ENCODE results near the gene PYROXD2. TPM values are rescaled to one million over a fixed set of nuclear protein-coding genes. Genes with fewer than 3 reads are reported as not detected.

Gene PYROXD2
- total RNA-seq, 1 experiment from 2014 or later: 4.0 TPM

DNA sequence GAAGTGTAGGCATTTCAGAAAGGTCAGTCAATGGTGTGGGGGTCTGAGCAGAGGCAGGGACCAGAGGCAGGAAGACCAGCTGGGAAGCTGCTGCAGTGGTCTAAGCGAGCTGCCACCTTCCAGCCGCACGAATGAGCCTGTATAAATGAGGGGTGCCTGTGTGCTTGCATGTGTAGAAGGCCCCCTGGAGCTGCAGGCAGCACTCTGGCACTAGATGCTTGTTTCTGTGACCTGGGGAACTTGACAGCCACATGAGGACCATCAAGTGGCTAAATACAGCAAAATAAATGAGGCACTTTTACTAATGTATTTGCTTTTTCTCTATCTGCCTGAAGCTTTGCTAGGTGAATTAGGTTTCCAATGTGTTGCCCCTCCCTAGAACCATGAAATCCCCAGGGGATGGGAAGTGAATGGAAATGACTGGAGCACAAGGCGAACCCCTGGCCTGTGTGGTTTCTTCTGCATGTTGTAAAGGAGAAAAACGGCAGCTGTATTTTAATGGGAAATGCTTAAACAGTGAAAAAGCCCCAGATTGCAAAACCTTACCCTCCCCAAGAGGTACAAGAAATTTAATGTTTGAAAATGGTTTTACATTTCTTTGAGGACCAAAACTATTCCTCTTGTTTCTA is 57.7 kb downstream of the PYROXD2 start:
- CTCF ChIA-PET: interaction anchor here (0.8 to 1.2 kb wide), 3 partner anchors 10 to 48 kb away, joined by 3 to 5 read pairs (median 3); no protein-coding TSS in a partner anchor
- TF ChIP-seq, protein P1, sequence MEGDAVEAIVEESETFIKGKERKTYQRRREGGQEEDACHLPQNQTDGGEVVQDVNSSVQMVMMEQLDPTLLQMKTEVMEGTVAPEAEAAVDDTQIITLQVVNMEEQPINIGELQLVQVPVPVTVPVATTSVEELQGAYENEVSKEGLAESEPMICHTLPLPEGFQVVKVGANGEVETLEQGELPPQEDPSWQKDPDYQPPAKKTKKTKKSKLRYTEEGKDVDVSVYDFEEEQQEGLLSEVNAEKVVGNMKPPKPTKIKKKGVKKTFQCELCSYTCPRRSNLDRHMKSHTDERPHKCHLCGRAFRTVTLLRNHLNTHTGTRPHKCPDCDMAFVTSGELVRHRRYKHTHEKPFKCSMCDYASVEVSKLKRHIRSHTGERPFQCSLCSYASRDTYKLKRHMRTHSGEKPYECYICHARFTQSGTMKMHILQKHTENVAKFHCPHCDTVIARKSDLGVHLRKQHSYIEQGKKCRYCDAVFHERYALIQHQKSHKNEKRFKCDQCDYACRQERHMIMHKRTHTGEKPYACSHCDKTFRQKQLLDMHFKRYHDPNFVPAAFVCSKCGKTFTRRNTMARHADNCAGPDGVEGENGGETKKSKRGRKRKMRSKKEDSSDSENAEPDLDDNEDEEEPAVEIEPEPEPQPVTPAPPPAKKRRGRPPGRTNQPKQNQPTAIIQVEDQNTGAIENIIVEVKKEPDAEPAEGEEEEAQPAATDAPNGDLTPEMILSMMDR (IDR thresholded peaks at IDR 0.05; ENCODE audit: unreplicated experiment): no peak
- Mint-ChIP-seq H3K27ac (ENCODE audit: low read depth, unreplicated experiment) (no peak overlapping the region), H3K36me3 (ENCODE audit: insufficient read depth, unreplicated experiment) (no peaks in the 10 kb centered on the region), H3K4me1 (ENCODE audit: insufficient read depth, unreplicated experiment) (no peaks in the 10 kb centered on the region), H3K27me3 (ENCODE audit: insufficient read depth, unreplicated experiment) (peaks cover 28% of the 10 kb centered on the region), H3K9me3 (ENCODE audit: unreplicated experiment) (no peaks in the 10 kb centered on the region), H3K4me3 (ENCODE audit: unreplicated experiment) (no peak overlapping the region)
- intact Hi-C loops (cut with micrococcal nuclease): no loop called here
- POLR2A ChIA-PET: no interaction called here
- DNase-seq (ENCODE audit: unreplicated experiment): no peak
- no TSS peak for BruUV-seq (replicated peaks)

DNA sequence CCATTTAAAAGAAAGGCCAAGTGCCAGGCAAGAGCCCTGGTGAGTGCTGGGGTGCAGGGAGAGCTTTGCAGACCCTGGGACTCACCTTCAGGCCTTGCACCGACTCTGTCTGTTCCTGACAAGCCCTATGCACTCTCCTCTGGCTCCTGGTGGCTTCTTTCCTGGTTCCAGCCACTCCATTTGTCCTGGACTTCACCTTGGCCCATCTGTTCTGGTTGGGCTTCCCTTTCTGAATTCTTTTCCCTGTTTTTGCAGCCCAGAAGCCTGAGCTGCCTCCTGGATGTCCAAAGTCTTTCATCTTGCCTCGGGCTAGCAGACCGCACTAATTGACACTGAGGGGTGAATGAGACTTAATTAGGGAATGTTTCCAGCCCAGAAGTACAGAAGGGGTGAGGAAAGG is 60.5 kb downstream of the PYROXD2 start:
- POLR2A ChIA-PET: no interaction called here
- CTCF ChIA-PET: no interaction called here

DNA sequence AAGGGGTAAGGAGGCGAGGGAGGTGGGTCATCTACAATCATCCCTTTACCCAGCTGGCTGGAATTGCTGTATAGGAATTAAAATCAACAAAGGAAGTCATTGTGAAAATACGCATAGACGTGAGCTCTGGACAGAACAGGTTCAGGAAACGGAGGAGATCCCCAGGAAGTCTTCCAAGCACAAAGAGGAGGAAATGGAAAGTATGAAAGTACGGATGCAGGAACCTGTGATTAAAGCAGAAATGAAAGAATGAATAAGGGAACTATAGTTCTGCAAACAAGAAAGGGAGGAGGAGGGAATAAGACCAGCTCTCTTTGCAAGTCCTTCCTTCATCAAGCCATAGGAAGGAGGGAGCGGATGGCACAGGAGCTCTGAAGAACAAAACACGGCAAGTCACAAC is 61.8 kb downstream of the PYROXD2 start:
- intact Hi-C loops (cut with micrococcal nuclease): no loop called here
- POLR2A ChIA-PET: no interaction called here
- CTCF ChIA-PET: interaction anchor here (0.6 to 0.8 kb wide), 3 partner anchors 53 to 397 kb away, joined by 3 to 4 read pairs (median 3); no protein-coding TSS in a partner anchor
- BruUV-seq (replicated peaks): no TSS peak
- no peaks in the 10 kb centered on the region for H3K36me3 Mint-ChIP-seq (ENCODE audit: insufficient read depth, unreplicated experiment)
- no peak overlapping the region for H3K27ac Mint-ChIP-seq (ENCODE audit: low read depth, unreplicated experiment)
- H3K4me3 Mint-ChIP-seq (ENCODE audit: unreplicated experiment): no peak overlapping the region
- no peak for DNase-seq (ENCODE audit: unreplicated experiment)
- H3K27me3 Mint-ChIP-seq (ENCODE audit: insufficient read depth, unreplicated experiment): peaks cover 56% of the 10 kb centered on the region
- TF ChIP-seq, protein P1 (IDR thresholded peaks at IDR 0.05; ENCODE audit: unreplicated experiment): no peak
- no peaks in the 10 kb centered on the region for H3K4me1 Mint-ChIP-seq (ENCODE audit: insufficient read depth, unreplicated experiment)
- no peaks in the 10 kb centered on the region for H3K9me3 Mint-ChIP-seq (ENCODE audit: unreplicated experiment)

More for the DNA sequence above, 60.5 kb downstream of the PYROXD2 start:
- H3K27ac Mint-ChIP-seq (ENCODE audit: low read depth, unreplicated experiment): no peak overlapping the region
- TF ChIP-seq, protein P1 (IDR thresholded peaks at IDR 0.05; ENCODE audit: unreplicated experiment): no peak
- no peaks in the 10 kb centered on the region for H3K36me3 Mint-ChIP-seq (ENCODE audit: insufficient read depth, unreplicated experiment)
- no peaks in the 10 kb centered on the region for H3K9me3 Mint-ChIP-seq (ENCODE audit: unreplicated experiment)
- no TSS peak for BruUV-seq (replicated peaks)
- H3K4me3 Mint-ChIP-seq (ENCODE audit: unreplicated experiment): no peak overlapping the region
- no peaks in the 10 kb centered on the region for H3K4me1 Mint-ChIP-seq (ENCODE audit: insufficient read depth, unreplicated experiment)
- peaks cover 49% of the 10 kb centered on the region for H3K27me3 Mint-ChIP-seq (ENCODE audit: insufficient read depth, unreplicated experiment)
- intact Hi-C loops (cut with micrococcal nuclease): no loop called here
- no peak for DNase-seq (ENCODE audit: unreplicated experiment)

DNA sequence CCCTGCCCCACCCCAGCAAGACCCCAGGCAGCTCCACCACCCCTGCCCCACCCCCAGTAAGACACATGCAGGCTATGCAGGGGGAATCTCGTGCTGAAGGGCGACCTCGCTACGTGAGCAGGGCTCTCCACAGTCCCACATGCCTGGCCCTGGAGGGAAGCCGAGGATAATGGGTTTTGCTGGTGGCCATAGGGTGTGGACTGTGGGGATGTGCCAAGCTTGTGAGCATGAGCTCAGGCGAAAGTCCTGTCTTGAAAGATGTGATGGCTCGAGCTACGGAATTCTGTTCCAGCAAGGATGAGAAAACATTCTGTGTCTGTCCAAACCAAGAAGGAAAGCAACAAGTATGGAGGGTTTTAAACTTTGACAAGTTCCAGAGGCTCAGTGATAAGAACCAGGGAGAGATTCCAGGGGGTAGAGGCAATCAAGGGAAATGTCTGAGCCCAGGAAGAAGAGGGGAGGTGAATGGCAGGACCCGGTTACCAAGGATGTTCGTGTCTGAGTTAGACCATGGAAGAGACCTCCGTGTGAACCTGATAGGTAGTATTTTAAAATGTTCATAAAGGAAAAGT is 63.1 kb downstream of the PYROXD2 start:
- POLR2A ChIA-PET: no interaction called here
- H3K4me1 Mint-ChIP-seq (ENCODE audit: insufficient read depth, unreplicated experiment): no peaks in the 10 kb centered on the region

More for the DNA sequence above, 63.1 kb downstream of the PYROXD2 start:
- Mint-ChIP-seq H3K4me3 (ENCODE audit: unreplicated experiment) (no peak overlapping the region), H3K36me3 (ENCODE audit: insufficient read depth, unreplicated experiment) (no peaks in the 10 kb centered on the region), H3K27ac (ENCODE audit: low read depth, unreplicated experiment) (no peak overlapping the region), H3K9me3 (ENCODE audit: unreplicated experiment) (peaks cover 6% of the 10 kb centered on the region), H3K27me3 (ENCODE audit: insufficient read depth, unreplicated experiment) (peaks cover 69% of the 10 kb centered on the region)
- DNase-seq (ENCODE audit: unreplicated experiment): no peak
- no TSS peak for BruUV-seq (replicated peaks)
- CTCF ChIA-PET: interaction anchor here (0.6 kb wide), 3 partner anchors 43 to 897 kb away, joined by 3 to 4 read pairs (median 3); no protein-coding TSS in a partner anchor
- TF ChIP-seq, protein P1 (IDR thresholded peaks at IDR 0.05; ENCODE audit: unreplicated experiment): no peak
- intact Hi-C loops (cut with micrococcal nuclease): no loop called here

Measured in MCF 10A (cell line).